ENCODE results near the gene TCEAL7.

TCEAL7 gene

GRCh38 chrX:103376118-103376978 is 46.3 kb downstream of the TCEAL7 start, which contains the start of gene BEX3:
Gene BEX3 (plus strand): TSS chrX:103376538. CDS start chrX:103377522, 984 bp downstream.
- peak within 1 kb of the TSS; percentile 81 for H3K9ac ChIP-seq (ENCODE audit: low read length)
- peaks cover 8% of the 10 kb centered on the region for H3K36me3 ChIP-seq (replicated peaks; ENCODE audit: low read depth, low read length)
- no peaks in the 10 kb centered on the region for H3K9me3 ChIP-seq (ENCODE audit: insufficient read depth, low read length)
- H2AFZ ChIP-seq (ENCODE audit: low read depth, low read length), result peak within 1 kb of the TSS; percentile 98
- TF ChIP-seq CTCF (IDR thresholded peaks at IDR 0.05; ENCODE audit: low read depth, low read length), result no peak
- TF ChIP-seq EZH2phosphoT487 (IDR thresholded peaks at IDR 0.05; ENCODE audit: low read depth), result no peak
- peak within 1 kb of the TSS; percentile 84 for H3K4me3 ChIP-seq (ENCODE audit: low read length)
- H3K27me3 ChIP-seq (ENCODE audit: low read depth, low read length), result no peaks in the 10 kb centered on the region
- peak within 1 kb of the TSS; percentile 90 for H3K4me2 ChIP-seq (ENCODE audit: low read length)
- H3K27ac ChIP-seq (ENCODE audit: low read length), result peak within 1 kb of the TSS; percentile 45
- H4K20me1 ChIP-seq (ENCODE audit: insufficient read depth, low read length), result no peaks in the 10 kb centered on the region
- H3K4me1 ChIP-seq (ENCODE audit: low read length), result peaks cover 5% of the 10 kb centered on the region
- H3K79me2 ChIP-seq (ENCODE audit: low read length), result peaks cover 13% of the 10 kb centered on the region

GRCh38 chrX:103376979-103377324 is 46.9 kb downstream of the TCEAL7 start:
- Histone ChIP-seq H3K9ac (ENCODE audit: low read length) (peak overlapping the region; percentile 81), H3K79me2 (ENCODE audit: low read length) (peaks cover 13% of the 10 kb centered on the region), H2AFZ (ENCODE audit: low read depth, low read length) (peak overlapping the region; percentile 45; the same call in 1 of the 2 replicates), H3K4me3 (ENCODE audit: low read length) (peak overlapping the region; percentile 84), H3K9me3 (ENCODE audit: insufficient read depth, low read length) (no peaks in the 10 kb centered on the region), H3K27me3 (ENCODE audit: low read depth, low read length) (no peaks in the 10 kb centered on the region), H3K4me2 (ENCODE audit: low read length) (peak overlapping the region; percentile 90), H4K20me1 (ENCODE audit: insufficient read depth, low read length) (no peaks in the 10 kb centered on the region), H3K4me1 (ENCODE audit: low read length) (peaks cover 5% of the 10 kb centered on the region), H3K36me3 (replicated peaks; ENCODE audit: low read depth, low read length) (peaks cover 8% of the 10 kb centered on the region), H3K27ac (ENCODE audit: low read length) (no peak overlapping the region)
- TF ChIP-seq CTCF (IDR thresholded peaks at IDR 0.05; ENCODE audit: low read depth, low read length) (no peak), EZH2phosphoT487 (IDR thresholded peaks at IDR 0.05; ENCODE audit: low read depth) (no peak)

GRCh38 chrX:103378990-103379389 is 49.0 kb downstream of the TCEAL7 start:
- H4K20me1 ChIP-seq (ENCODE audit: insufficient read depth, low read length), result no peaks in the 10 kb centered on the region
- no peaks in the 10 kb centered on the region for H3K27me3 ChIP-seq (ENCODE audit: low read depth, low read length)
- peaks cover 13% of the 10 kb centered on the region for H3K79me2 ChIP-seq (ENCODE audit: low read length)
- no peak overlapping the region for H3K4me2 ChIP-seq (ENCODE audit: low read length)
- no peak for TF ChIP-seq EZH2phosphoT487 (IDR thresholded peaks at IDR 0.05; ENCODE audit: low read depth)
- TF ChIP-seq CTCF (IDR thresholded peaks at IDR 0.05; ENCODE audit: low read depth, low read length), result no peak
- H3K4me1 ChIP-seq (ENCODE audit: low read length), result peaks cover 5% of the 10 kb centered on the region
- peaks cover 8% of the 10 kb centered on the region for H3K36me3 ChIP-seq (replicated peaks; ENCODE audit: low read depth, low read length)
- H2AFZ ChIP-seq (ENCODE audit: low read depth, low read length), result no peak overlapping the region
- no peaks in the 10 kb centered on the region for H3K9me3 ChIP-seq (ENCODE audit: insufficient read depth, low read length)
- no peak overlapping the region for H3K9ac ChIP-seq (ENCODE audit: low read length)
- no peak overlapping the region for H3K4me3 ChIP-seq (ENCODE audit: low read length)
- H3K27ac ChIP-seq (ENCODE audit: low read length), result no peak overlapping the region
